Endothelial cell of umbilical vein (primary cell): Measurements from ENCODE around the gene KRTAP10-6. TPM values are rescaled to one million over a fixed set of nuclear protein-coding genes. Genes with fewer than 3 reads are reported as not detected.

Experiments
- BruUV-seq: library from RNA; stranded (reverse); fragments of 400-500 nt; replicated peaks from 2 replicates; lab custom pipeline; 2021; lab: Mats Ljungman, UMichigan
- CTCF ChIA-PET: fragments of 300-600, 350-600 bp; sonication (Branson Sonifier 250); formaldehyde crosslinking; loops from one replicate; lab custom pipeline; 2021; ENCODE audit warnings: antibody characterized with exemption, inconsistent platforms; lab: Charles Lee
- POLR2A ChIA-PET: fragments of 300-600, 350-600 bp; sonication (Branson Sonifier 250); formaldehyde crosslinking; loops from one replicate; lab custom pipeline; 2021; ENCODE audit warnings: antibody characterized with exemption, inconsistent platforms; lab: Charles Lee
- DNase-seq: peaks from one replicate; pipeline ENCODE4 v3.0.0-alpha.2; 2011; ENCODE audit warnings: low read depth, low spot score
- FAIRE-seq: peaks from 2 replicates; lab custom pipeline; 2011; peaks lifted over from hg19 to GRCh38; lab: Jason Lieb, UNC
- H2AFZ ChIP-seq: 2 replicates; pipeline ENCODE4 v1.6.0; 2012; ENCODE audit warnings: low read depth, low read length, control low read depth, inconsistent platforms
- H3K27ac ChIP-seq: 2 replicates; pipeline ENCODE4 v1.5.1; 2011; ENCODE audit warnings: low read depth, mild to moderate bottlenecking, control low read depth, low read length, moderate library complexity; ENCODE audit not compliant: insufficient read depth
- H3K27me3 ChIP-seq, 2 experiments: 2 replicates each; pipeline versions ENCODE4 v1.6.0 to v1.6.1; 2011; ENCODE audit warnings: low read length in 2 of 2, mixed read lengths in 1 of 2; ENCODE audit not compliant: control insufficient read depth in 2 of 2, insufficient read depth in 2 of 2
- H3K36me3 ChIP-seq, 2 experiments: 2 replicates in 1 of 2; 3 replicates in 1 of 2; pipeline ENCODE4 v1.5.1; 2011; ENCODE audit warnings: low read length in 2 of 2, mild to moderate bottlenecking in 1 of 2, moderate library complexity in 1 of 2; ENCODE audit not compliant: control insufficient read depth in 2 of 2, insufficient read depth in 2 of 2; ENCODE audit errors: extremely low read depth in 1 of 2
- H3K4me1 ChIP-seq: 3 replicates; pipeline ENCODE4 v1.5.1; 2011; ENCODE audit warnings: mild to moderate bottlenecking, low read length; ENCODE audit not compliant: control insufficient read depth, insufficient read depth; ENCODE audit errors: extremely low read depth
- H3K4me2 ChIP-seq: 2 replicates; pipeline ENCODE4 v1.6.1; 2011; ENCODE audit warnings: low read length, control low read depth, mixed read lengths; ENCODE audit not compliant: insufficient read depth
- H3K4me3 ChIP-seq, 3 experiments: fragments of 200-600 bp in 1 of 3; sonication (generic), shearing (Covaris generic) in 1 of 3; replicated peaks in 1 of 3; 2 replicates each; pipeline ENCODE4 v1.5.1; 2011 to 2016; ENCODE audit warnings: control low read depth in 3 of 3, low read length in 3 of 3, mild to moderate bottlenecking in 2 of 3, inconsistent platforms in 1 of 3, low read depth in 1 of 3, moderate library complexity in 1 of 3; ENCODE audit not compliant: insufficient read depth in 1 of 3
- H3K79me2 ChIP-seq: 2 replicates; pipeline ENCODE4 v1.6.0; 2012; ENCODE audit warnings: low read length, inconsistent platforms; ENCODE audit not compliant: control insufficient read depth, insufficient read depth
- H3K9ac ChIP-seq: replicated peaks from 2 replicates; pipeline ENCODE3; 2011; ENCODE audit warnings: low read length, control low read depth; ENCODE audit not compliant: insufficient read depth; ENCODE audit errors: extremely low read depth
- H3K9me1 ChIP-seq: replicated peaks from 3 replicates; pipeline ENCODE4 v1.6.0; 2011; ENCODE audit warnings: mild to moderate bottlenecking, low read length; ENCODE audit not compliant: control insufficient read depth, insufficient read depth; ENCODE audit errors: extremely low read depth
- H3K9me3 ChIP-seq: replicated peaks from 2 replicates; pipeline ENCODE4 v1.5.1; 2012; ENCODE audit warnings: low read length, inconsistent platforms; ENCODE audit not compliant: control insufficient read depth, insufficient read depth
- H4K20me1 ChIP-seq: replicated peaks from 2 replicates; pipeline ENCODE3; 2011; ENCODE audit warnings: mild to moderate bottlenecking, low read length; ENCODE audit not compliant: control insufficient read depth, insufficient read depth; ENCODE audit errors: extremely low read depth
- EZH2 ChIP-seq: IDR thresholded peaks from 2 replicates; pipeline ENCODE4 v1.6.1; 2012; ENCODE audit warnings: borderline replicate concordance, low read depth, mild to moderate bottlenecking, moderate library complexity, low read length, inconsistent platforms; ENCODE audit not compliant: severe bottlenecking
- FOS ChIP-seq: IDR thresholded peaks from 2 replicates; pipeline ENCODE4 v1.6.1; 2011; ENCODE audit warnings: mild to moderate bottlenecking, low read length, moderate library complexity, borderline replicate concordance; ENCODE audit not compliant: insufficient read depth
- GATA2 ChIP-seq: IDR thresholded peaks from 2 replicates; pipeline ENCODE4 v1.7.0; 2011; ENCODE audit warnings: low read depth, mild to moderate bottlenecking, moderate library complexity, mixed read lengths, low read length; ENCODE audit not compliant: insufficient read length, insufficient read depth
- JUN ChIP-seq: IDR thresholded peaks from 2 replicates; pipeline ENCODE4 v1.6.1; 2011; ENCODE audit warnings: borderline replicate concordance, low read depth; ENCODE audit not compliant: insufficient read length, insufficient read depth
- POLR2A ChIP-seq: IDR thresholded peaks from 2 replicates; pipeline ENCODE4 v1.6.1; 2012; ENCODE audit warnings: low read depth, mild to moderate bottlenecking, control low read depth, low read length
- POLR2AphosphoS5 ChIP-seq: IDR thresholded peaks from 2 replicates; pipeline ENCODE4 v1.6.1; 2012; ENCODE audit warnings: low read depth, mild to moderate bottlenecking, control low read depth, low read length, moderate library complexity; ENCODE audit not compliant: insufficient read depth
- dilution Hi-C: fragments of 300-500 bp; cut with MboI; formaldehyde crosslinking; loops from one replicate; pipeline ENCODE4 v1.15.0; 2019; ENCODE audit warnings: low sequenced_read_pairs; ENCODE audit not compliant: extremely low pct_ligation_motif_present
- intact Hi-C: fragments of 100-400 bp; cut with micrococcal nuclease; formaldehyde crosslinking; loops from one replicate; pipeline ENCODE4 v1.10.0; 2022
- polyA plus RNA-seq, 4 experiments: library from polyadenylated mRNA; depleted of rRNA in 3 of 4; stranded (reverse) in 3 of 4; unstranded in 1 of 4; fragments of >200 nt; gene quantifications; 2 replicates each; pipeline versions ENCODE4 v1.2.1 to v1.2.3, GENCODE V29; 2011 to 2012; ENCODE audit warnings: missing spikeins in 1 of 4
- total RNA-seq: library from RNA; stranded (reverse); gene quantifications from 2 replicates; pipeline ENCODE4 v1.2.3, GENCODE V29; 2021
- TF ChIP-seq, protein P1 (sequence below): IDR thresholded peaks from 2 replicates; pipeline ENCODE4 v1.6.1; 2011; ENCODE audit not compliant: insufficient read depth, insufficient read length
- TF ChIP-seq, protein P2 (sequence below), 2 donors: IDR thresholded peaks; 1 replicate in 1 of 2; 2 replicates in 1 of 2; pipeline ENCODE4 v1.5.1; 2011; ENCODE audit warnings: low read length in 2 of 2, mild to moderate bottlenecking in 2 of 2, moderate library complexity in 2 of 2, control low read depth in 1 of 2, inconsistent platforms in 1 of 2, low read depth in 1 of 2; ENCODE audit not compliant: insufficient read depth in 1 of 2; ENCODE audit errors: extremely low read depth in 1 of 2

KRTAP10-6 gene
- total and polyA plus RNA-seq, 2 donors (not counting 3 experiments of a cell fraction or from before 2014, with no cell fraction given), result not detected

DNA sequence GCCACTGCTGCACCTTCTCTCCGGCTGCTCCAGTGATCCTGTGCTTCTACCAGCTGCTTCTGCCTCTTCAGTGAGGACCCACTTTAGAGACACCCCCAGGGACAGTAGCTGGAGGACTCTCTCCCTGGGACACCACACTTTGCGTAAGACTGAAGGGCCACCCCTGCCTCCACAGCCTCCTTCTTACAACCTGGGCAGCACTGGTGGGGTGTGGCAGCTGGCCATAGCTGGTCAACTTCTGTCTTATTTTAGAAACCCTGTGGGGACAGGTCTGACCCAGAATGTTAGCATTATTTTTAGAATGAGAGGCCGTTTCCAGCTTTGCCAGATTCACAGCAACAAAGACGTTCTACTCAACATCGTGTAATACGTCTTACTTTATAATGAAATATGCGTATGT lies 33.5 kb upstream of the KRTAP10-6 start:
- BruUV-seq, result no TSS peak
- intact Hi-C loops, result no loop called here
- CTCF ChIA-PET, result no interaction called here

DNA sequence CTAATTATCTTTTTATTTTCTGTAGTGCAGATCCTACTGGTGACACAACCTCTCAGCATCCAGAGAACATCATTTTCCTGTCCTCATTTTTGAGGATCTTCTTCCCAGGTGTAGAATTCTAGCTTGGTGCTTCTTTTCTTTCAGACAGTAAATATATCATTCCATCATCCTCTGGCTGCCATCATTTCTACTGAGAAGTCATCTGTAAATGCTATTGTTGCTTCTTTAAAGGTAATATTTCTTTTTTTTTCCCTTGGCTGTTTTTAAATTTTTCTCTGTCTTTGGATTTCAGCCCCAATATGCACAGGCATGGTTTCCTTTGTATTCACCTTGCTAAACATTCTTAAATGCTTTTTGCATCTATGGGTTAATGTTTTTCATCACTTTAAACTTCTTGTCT lies 31.3 kb upstream of the KRTAP10-6 start:
- H3K9me3 ChIP-seq, result no peaks in the 10 kb centered on the region
- DNase-seq (no peak), FAIRE-seq (no peak)
- no peak overlapping the region for H2AFZ ChIP-seq
- H3K4me2 ChIP-seq, result no peak overlapping the region
- no peak overlapping the region for H3K4me3 ChIP-seq
- TF ChIP-seq, protein P1, sequence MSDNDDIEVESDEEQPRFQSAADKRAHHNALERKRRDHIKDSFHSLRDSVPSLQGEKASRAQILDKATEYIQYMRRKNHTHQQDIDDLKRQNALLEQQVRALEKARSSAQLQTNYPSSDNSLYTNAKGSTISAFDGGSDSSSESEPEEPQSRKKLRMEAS, result no peak
- no peak for TF ChIP-seq GATA2
- TF ChIP-seq EZH2, result no peak
- no peak for TF ChIP-seq POLR2AphosphoS5
- no peak for TF ChIP-seq FOS
- TF ChIP-seq POLR2A, result no peak
- TF ChIP-seq JUN, result no peak
- no peaks in the 10 kb centered on the region for H3K27me3 ChIP-seq
- no peak overlapping the region for H3K9ac ChIP-seq
- no peaks in the 10 kb centered on the region for H4K20me1 ChIP-seq
- H3K9me1 ChIP-seq, result no peaks in the 10 kb centered on the region
- intact Hi-C loops (no loop called here), dilution Hi-C loops (no loop called here)
- ChIA-PET POLR2A (no interaction called here), CTCF (no interaction called here)
- no peak overlapping the region for H3K27ac ChIP-seq
- H3K4me1 ChIP-seq, result no peaks in the 10 kb centered on the region
- BruUV-seq, result no TSS peak
- no peaks in the 10 kb centered on the region for H3K36me3 ChIP-seq
- H3K79me2 ChIP-seq, result no peaks in the 10 kb centered on the region

More for the DNA sequence above, 33.5 kb upstream of the KRTAP10-6 start:
- H3K4me2 ChIP-seq, result no peak overlapping the region
- H3K79me2 ChIP-seq, result no peaks in the 10 kb centered on the region
- DNase-seq (no peak), FAIRE-seq (no peak)
- H3K27ac ChIP-seq, result no peak overlapping the region
- no peaks in the 10 kb centered on the region for H3K36me3 ChIP-seq
- H3K9me1 ChIP-seq, result no peaks in the 10 kb centered on the region
- TF ChIP-seq, protein P2, sequence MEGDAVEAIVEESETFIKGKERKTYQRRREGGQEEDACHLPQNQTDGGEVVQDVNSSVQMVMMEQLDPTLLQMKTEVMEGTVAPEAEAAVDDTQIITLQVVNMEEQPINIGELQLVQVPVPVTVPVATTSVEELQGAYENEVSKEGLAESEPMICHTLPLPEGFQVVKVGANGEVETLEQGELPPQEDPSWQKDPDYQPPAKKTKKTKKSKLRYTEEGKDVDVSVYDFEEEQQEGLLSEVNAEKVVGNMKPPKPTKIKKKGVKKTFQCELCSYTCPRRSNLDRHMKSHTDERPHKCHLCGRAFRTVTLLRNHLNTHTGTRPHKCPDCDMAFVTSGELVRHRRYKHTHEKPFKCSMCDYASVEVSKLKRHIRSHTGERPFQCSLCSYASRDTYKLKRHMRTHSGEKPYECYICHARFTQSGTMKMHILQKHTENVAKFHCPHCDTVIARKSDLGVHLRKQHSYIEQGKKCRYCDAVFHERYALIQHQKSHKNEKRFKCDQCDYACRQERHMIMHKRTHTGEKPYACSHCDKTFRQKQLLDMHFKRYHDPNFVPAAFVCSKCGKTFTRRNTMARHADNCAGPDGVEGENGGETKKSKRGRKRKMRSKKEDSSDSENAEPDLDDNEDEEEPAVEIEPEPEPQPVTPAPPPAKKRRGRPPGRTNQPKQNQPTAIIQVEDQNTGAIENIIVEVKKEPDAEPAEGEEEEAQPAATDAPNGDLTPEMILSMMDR (IDR thresholded peaks at IDR 0.05; ENCODE audit: extremely low read depth in 1 of 2, insufficient read depth in 1 of 2, low read depth in 1 of 2, low read length in 2 of 2), result no peak
- no peak for TF ChIP-seq POLR2A
- dilution Hi-C loops, result no loop called here
- no peaks in the 10 kb centered on the region for H3K4me1 ChIP-seq
- POLR2A ChIA-PET, result no interaction called here
- no peak overlapping the region for H3K4me3 ChIP-seq
- H3K27me3 ChIP-seq, result no peaks in the 10 kb centered on the region
- no peaks in the 10 kb centered on the region for H4K20me1 ChIP-seq
- no peak overlapping the region for H3K9ac ChIP-seq
- H2AFZ ChIP-seq, result no peak overlapping the region
- H3K9me3 ChIP-seq, result no peaks in the 10 kb centered on the region
